Neuron (in vitro differentiated cells): ENCODE data around the gene PRDX5.

Source experiments
- H2AFZ ChIP-seq: one replicate; pipeline ENCODE4 v1.6.1; 2013; ENCODE audit warnings: low read depth, mild to moderate bottlenecking, inconsistent platforms, low read length, moderate library complexity
- H3K27me3 ChIP-seq: one replicate; pipeline ENCODE4 v1.6.1; 2013; ENCODE audit warnings: low read length; ENCODE audit not compliant: insufficient read depth
- H3K36me3 ChIP-seq: one replicate; pipeline ENCODE4 v1.6.1; 2013; ENCODE audit warnings: low read length; ENCODE audit not compliant: insufficient read depth
- H3K4me1 ChIP-seq: one replicate; pipeline ENCODE4 v1.6.1; 2013; ENCODE audit warnings: low read length; ENCODE audit not compliant: insufficient read depth
- H3K4me3 ChIP-seq: 2 replicates; pipeline ENCODE4 v1.5.1; 2013; ENCODE audit warnings: mild to moderate bottlenecking, low read length, moderate library complexity
- H3K9me3 ChIP-seq: one replicate; pipeline ENCODE4 v1.6.1; 2013; ENCODE audit warnings: low read length

Gene PRDX5

GRCh38 chr11:64357446-64357845 lies 39.5 kb downstream of the PRDX5 start:
- H3K4me1 ChIP-seq = peaks cover 29% of the 10 kb centered on the region
- H3K4me3 ChIP-seq = no peak overlapping the region
- H3K9me3 ChIP-seq = no peaks in the 10 kb centered on the region
- H3K36me3 ChIP-seq = peaks cover 15% of the 10 kb centered on the region
- no peaks in the 10 kb centered on the region for H3K27me3 ChIP-seq
- no peak overlapping the region for H2AFZ ChIP-seq

DNA sequence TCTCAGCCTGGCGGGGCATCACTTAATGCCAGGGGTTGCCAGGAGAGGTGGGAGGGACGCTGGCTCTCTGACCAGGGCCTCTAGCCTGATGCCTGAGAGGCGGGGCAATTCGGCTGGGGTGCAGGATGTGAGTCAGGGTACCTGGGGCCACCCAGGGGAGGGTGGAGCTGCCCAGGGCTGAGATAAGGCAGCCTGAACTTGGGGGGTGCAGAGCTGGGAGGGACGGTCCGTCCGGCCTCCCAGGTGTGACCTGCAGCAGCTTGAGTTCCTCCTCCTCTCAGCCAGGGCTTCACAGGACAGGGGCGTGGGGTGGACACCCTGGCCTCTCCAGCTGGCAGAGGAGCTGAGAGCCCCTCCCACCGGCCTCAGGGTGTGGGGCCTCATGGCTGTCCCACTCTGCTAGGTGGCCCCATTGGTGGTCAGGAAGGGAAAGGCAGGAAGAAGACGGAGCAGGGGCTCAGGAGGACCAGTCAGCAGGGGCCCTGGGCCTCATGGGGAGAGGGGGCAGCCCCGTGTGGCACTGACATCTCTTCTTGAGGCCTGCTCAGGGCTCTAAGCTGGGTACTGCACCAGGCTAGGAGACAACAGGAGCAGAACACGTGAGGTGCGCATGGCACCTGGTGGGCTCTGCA lies 40.1 kb downstream of the PRDX5 start:
- Histone ChIP-seq H3K36me3 (peaks cover 19% of the 10 kb centered on the region), H3K4me1 (peaks cover 29% of the 10 kb centered on the region), H2AFZ (peak overlapping the region; percentile 87), H3K4me3 (peak overlapping the region; percentile 82), H3K9me3 (no peaks in the 10 kb centered on the region), H3K27me3 (no peaks in the 10 kb centered on the region)

DNA sequence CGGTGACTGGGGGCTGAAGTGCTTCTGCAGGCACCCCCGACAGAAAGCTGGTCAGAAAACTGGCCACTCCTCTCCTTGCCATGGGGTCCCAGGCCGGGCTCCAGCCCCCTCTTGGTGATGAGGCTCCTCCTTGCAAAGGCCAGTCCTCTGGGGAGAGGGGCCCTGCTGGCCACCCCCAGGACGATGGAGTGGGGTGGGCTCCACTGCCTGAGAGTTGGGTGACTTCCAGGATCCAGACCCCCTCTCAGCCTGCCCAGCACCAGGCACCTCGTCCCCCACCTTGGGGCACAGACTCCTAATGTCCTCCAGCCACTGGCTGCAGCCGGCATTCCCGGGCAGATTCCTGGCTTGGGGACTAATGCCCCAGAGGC lies 40.6 kb downstream of the PRDX5 start:
- Histone ChIP-seq H3K9me3 (no peaks in the 10 kb centered on the region), H3K36me3 (peaks cover 22% of the 10 kb centered on the region), H2AFZ (peak overlapping the region; percentile 87), H3K4me3 (peak overlapping the region; percentile 82), H3K27me3 (no peaks in the 10 kb centered on the region), H3K4me1 (peaks cover 29% of the 10 kb centered on the region)

DNA sequence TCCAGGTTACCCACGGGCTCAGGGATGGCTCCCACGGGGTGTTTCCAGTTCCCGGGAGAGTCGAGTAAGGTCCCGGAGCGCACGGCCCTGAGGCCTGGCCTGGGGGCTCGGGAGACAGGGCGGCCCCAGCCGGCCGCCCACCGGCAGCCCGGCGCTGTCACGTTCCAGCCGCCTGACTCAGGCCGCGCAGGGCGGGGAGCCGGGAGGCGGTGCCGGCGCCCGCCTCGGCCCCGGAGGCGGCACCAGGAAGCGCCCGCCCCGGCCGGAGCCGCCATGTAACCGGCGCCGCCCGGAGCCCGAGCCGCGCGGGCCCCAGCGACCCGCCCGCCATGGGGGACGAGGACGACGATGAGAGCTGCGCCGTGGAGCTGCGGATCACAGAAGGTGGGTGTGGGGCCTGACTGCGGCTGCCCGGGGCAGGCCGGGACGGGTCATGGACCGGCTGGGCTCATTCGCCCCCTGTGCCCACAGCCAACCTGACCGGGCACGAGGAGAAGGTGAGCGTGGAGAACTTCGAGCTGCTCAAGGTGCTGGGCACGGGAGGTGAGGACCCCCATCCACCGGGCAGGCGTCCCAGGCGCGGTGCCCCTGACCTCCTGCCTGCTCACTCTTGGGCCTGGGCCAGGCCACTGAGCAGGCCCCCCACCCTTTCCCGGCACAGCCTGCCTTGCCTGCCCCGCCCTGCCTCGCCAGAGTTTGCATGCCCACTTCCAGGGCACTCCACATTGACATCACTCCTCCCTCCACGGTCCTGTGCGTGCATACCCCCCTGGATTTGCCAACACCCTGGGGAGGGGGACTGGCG lies 41.2 kb downstream of the PRDX5 start, which contains the start of gene RPS6KA4:
Gene RPS6KA4, plus strand, starts transcription at position 256 of the 805 bp plus-strand sequence. Its CDS starts 74 bp downstream, at position 330.
- Histone ChIP-seq H3K36me3 (peaks cover 26% of the 10 kb centered on the region), H3K9me3 (no peaks in the 10 kb centered on the region), H3K4me3 (peak within 1 kb of the TSS; percentile 82), H3K4me1 (peaks cover 29% of the 10 kb centered on the region), H2AFZ (peak within 1 kb of the TSS; percentile 87), H3K27me3 (no peaks in the 10 kb centered on the region)

- Histone ChIP-seq H3K27me3 (no peaks in the 10 kb centered on the region), H3K36me3 (peaks cover 29% of the 10 kb centered on the region), H3K4me1 (peaks cover 27% of the 10 kb centered on the region), H2AFZ (no peak overlapping the region), H3K4me3 (peak overlapping the region; percentile 82), H3K9me3 (no peaks in the 10 kb centered on the region)
Measured at GRCh38 chr11:64359712-64360445, 42.0 kb downstream of the PRDX5 start.

- H3K36me3 ChIP-seq = peaks cover 34% of the 10 kb centered on the region
- no peak overlapping the region for H3K4me3 ChIP-seq
- H3K9me3 ChIP-seq = no peaks in the 10 kb centered on the region
- no peak overlapping the region for H2AFZ ChIP-seq
- peaks cover 23% of the 10 kb centered on the region for H3K4me1 ChIP-seq
- H3K27me3 ChIP-seq = no peaks in the 10 kb centered on the region
Measured at GRCh38 chr11:64360448-64360921, 42.6 kb downstream of the PRDX5 start.

DNA sequence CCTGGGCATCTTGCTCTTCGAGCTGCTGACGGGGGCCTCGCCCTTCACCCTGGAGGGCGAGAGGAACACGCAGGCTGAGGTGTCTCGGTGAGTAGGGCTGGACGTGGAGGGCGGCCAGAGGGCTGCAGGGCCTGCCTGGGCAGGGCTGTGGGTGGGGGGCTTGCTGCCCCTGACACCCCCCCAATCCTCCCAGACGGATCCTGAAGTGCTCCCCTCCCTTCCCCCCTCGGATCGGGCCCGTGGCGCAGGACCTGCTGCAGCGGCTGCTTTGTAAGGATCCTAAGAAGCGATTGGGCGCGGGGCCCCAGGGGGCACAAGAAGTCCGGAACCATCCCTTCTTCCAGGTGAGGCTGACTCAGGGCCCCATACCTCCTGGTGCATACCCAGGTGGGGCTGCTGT lies 43.7 kb downstream of the PRDX5 start:
- Histone ChIP-seq H3K4me3 (no peak overlapping the region), H3K36me3 (peaks cover 42% of the 10 kb centered on the region), H3K4me1 (peaks cover 22% of the 10 kb centered on the region), H2AFZ (no peak overlapping the region), H3K9me3 (no peaks in the 10 kb centered on the region), H3K27me3 (no peaks in the 10 kb centered on the region)

GRCh38 chr11:64362339-64362738 lies 44.4 kb downstream of the PRDX5 start:
- Histone ChIP-seq H3K27me3 (no peaks in the 10 kb centered on the region), H3K4me3 (no peak overlapping the region), H3K36me3 (peaks cover 45% of the 10 kb centered on the region)

DNA sequence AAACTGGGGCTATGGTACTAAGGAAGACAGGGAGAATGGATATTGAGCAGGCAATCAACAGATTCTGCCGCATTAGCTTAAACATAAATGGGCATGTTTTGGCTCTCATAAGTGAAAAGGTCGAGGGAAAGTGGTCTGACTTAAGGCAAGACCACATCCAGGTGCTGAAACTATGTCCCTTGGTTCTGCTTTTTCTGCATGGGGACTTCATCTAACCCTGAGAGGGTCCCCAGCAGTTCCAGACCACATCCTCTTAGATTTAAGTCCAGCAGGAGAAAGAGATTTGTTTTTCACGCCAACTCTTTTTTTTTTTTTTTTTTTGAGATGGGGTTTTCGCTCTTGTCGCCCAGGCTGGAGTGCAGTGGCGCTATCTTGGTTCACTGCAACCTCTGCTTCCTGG lies 46.5 kb downstream of the PRDX5 start:
- H3K4me3 ChIP-seq = no peak overlapping the region
- peaks cover 5% of the 10 kb centered on the region for H3K4me1 ChIP-seq
- H3K9me3 ChIP-seq = peaks cover 3% of the 10 kb centered on the region
- peaks cover 62% of the 10 kb centered on the region for H3K36me3 ChIP-seq
- no peaks in the 10 kb centered on the region for H3K27me3 ChIP-seq
- no peak overlapping the region for H2AFZ ChIP-seq

More at GRCh38 chr11:64362339-64362738, 44.4 kb downstream of the PRDX5 start:
- Histone ChIP-seq H3K4me1 (peaks cover 22% of the 10 kb centered on the region), H2AFZ (no peak overlapping the region), H3K9me3 (no peaks in the 10 kb centered on the region)

DNA sequence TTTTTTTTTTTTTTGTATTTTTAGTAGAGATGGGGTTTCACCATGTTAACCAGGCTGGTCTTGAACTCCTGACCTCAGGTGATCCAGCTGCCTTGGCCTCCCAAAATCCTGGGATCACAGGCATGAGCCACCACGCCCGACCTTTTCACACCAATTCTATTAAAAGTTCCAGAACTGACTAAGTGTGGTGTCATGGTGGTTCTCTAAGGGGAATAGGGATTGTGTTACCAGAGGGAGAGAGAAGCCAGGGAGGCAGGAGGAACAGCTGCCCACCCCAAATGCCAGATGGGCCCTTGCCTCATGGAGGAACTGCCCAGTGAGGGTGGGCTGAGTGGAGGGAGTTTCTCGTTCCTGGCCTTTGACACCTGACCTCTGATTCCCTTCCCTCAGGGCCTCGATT lies 47.0 kb downstream of the PRDX5 start:
- peaks cover 66% of the 10 kb centered on the region for H3K36me3 ChIP-seq
- H3K4me3 ChIP-seq = no peak overlapping the region
- H3K4me1 ChIP-seq = peaks cover under 1% of the 10 kb centered on the region
- no peak overlapping the region for H2AFZ ChIP-seq
- H3K27me3 ChIP-seq = no peaks in the 10 kb centered on the region
- H3K9me3 ChIP-seq = peaks cover 3% of the 10 kb centered on the region

- Histone ChIP-seq H3K36me3 (peaks cover 66% of the 10 kb centered on the region), H3K4me1 (no peaks in the 10 kb centered on the region), H3K9me3 (peaks cover 7% of the 10 kb centered on the region), H3K4me3 (no peak overlapping the region), H2AFZ (no peak overlapping the region), H3K27me3 (no peaks in the 10 kb centered on the region)
Measured at GRCh38 chr11:64366751-64367150, 48.8 kb downstream of the PRDX5 start.

GRCh38 chr11:64367931-64368672 lies 50.2 kb downstream of the PRDX5 start:
- H3K36me3 ChIP-seq = peaks cover 55% of the 10 kb centered on the region
- no peak overlapping the region for H2AFZ ChIP-seq
- H3K4me1 ChIP-seq = no peaks in the 10 kb centered on the region

More at GRCh38 chr11:64367931-64368672, 50.2 kb downstream of the PRDX5 start:
- Histone ChIP-seq H3K4me3 (no peak overlapping the region), H3K27me3 (no peaks in the 10 kb centered on the region), H3K9me3 (peaks cover 7% of the 10 kb centered on the region)
